ENCODE results near the gene TTLL11.

TTLL11 gene

GRCh38 chr9:121926351-121926801 lies 166.7 kb downstream of the TTLL11 start:
- DNase-seq: no peak

- no peak for DNase-seq
These were observed 167.2 kb downstream of the TTLL11 start for GRCh38 chr9:121925935-121926334.

GRCh38 chr9:121924700-121925099 lies 168.4 kb downstream of the TTLL11 start:
- DNase-seq: no peak

GRCh38 chr9:121921444-121921843 lies 171.7 kb downstream of the TTLL11 start:
- peak; percentile 16 for DNase-seq

- no peak for DNase-seq
These were observed 175.5 kb downstream of the TTLL11 start for GRCh38 chr9:121917375-121918335.

GRCh38 chr9:121915304-121915625 lies 177.8 kb downstream of the TTLL11 start:
- DNase-seq: no peak

GRCh38 chr9:121914604-121915303 lies 178.4 kb downstream of the TTLL11 start:
- DNase-seq: no peak

- DNase-seq: no peak
These were observed 179.0 kb downstream of the TTLL11 start for GRCh38 chr9:121914017-121914595.

- no peak for DNase-seq
These were observed 180.1 kb downstream of the TTLL11 start for GRCh38 chr9:121912812-121913627.

GRCh38 chr9:121910491-121911040 lies 182.5 kb downstream of the TTLL11 start:
- no peak for DNase-seq

GRCh38 chr9:121909111-121909510 lies 184.0 kb downstream of the TTLL11 start:
- DNase-seq: no peak

GRCh38 chr9:121906074-121906870 lies 186.8 kb downstream of the TTLL11 start:
- no peak for DNase-seq

- DNase-seq: no peak
These were observed 190.5 kb downstream of the TTLL11 start for GRCh38 chr9:121902461-121903135.

- DNase-seq: no peak
These were observed 191.5 kb downstream of the TTLL11 start for GRCh38 chr9:121901616-121902015.

- DNase-seq: no peak
These were observed 192.9 kb downstream of the TTLL11 start for GRCh38 chr9:121900163-121900562.

GRCh38 chr9:121898856-121899255 lies 194.3 kb downstream of the TTLL11 start:
- no peak for DNase-seq

- DNase-seq: no peak
These were observed 196.0 kb downstream of the TTLL11 start for GRCh38 chr9:121897140-121897539.

GRCh38 chr9:121896545-121896943 lies 196.6 kb downstream of the TTLL11 start:
- no peak for DNase-seq

GRCh38 chr9:121895818-121896544 lies 197.1 kb downstream of the TTLL11 start:
- no peak for DNase-seq

- no peak for DNase-seq
These were observed 197.8 kb downstream of the TTLL11 start for GRCh38 chr9:121895358-121895757.
